PC-3 (cell line): ENCODE results near the gene FAM53B. TPM values are rescaled to one million over a fixed set of nuclear protein-coding genes. Genes with fewer than 3 reads are reported as not detected.

ENCODE experiments used
- ATAC-seq: fragments of 200-7000 bp; cut with Tn5 transposase; 2 replicates; pipeline ENCODE4 v1.9.1; 2020; ENCODE audit warnings: mild to moderate bottlenecking, moderate library complexity
- BruUV-seq: library from RNA; stranded (reverse); fragments of 400-500 nt; replicated peaks from 2 replicates; lab custom pipeline; 2021; lab: Mats Ljungman, UMichigan
- CTCF ChIA-PET: fragments of 300-600 bp; sonication (Branson Sonifier 250); formaldehyde crosslinking; loops from one replicate; lab custom pipeline; 2022; ENCODE audit warnings: antibody characterized with exemption; lab: Charles Lee
- POLR2A ChIA-PET: fragments of 300-600 bp; sonication (Branson Sonifier 250); formaldehyde crosslinking; loops from one replicate; lab custom pipeline; 2022; ENCODE audit warnings: antibody characterized with exemption; ENCODE audit not compliant: unreplicated experiment; lab: Charles Lee
- DNase-seq: peaks from one replicate; pipeline ENCODE4 v3.0.0-alpha.2; 2015
- H2AFZ ChIP-seq: fragments of 300-600 bp; sonication (generic); 2 replicates; pipeline ENCODE4 v1.6.0; 2016; ENCODE audit warnings: antibody characterized with exemption, low read length
- H3F3A ChIP-seq: fragments of 300-600 bp; sonication (generic); one replicate; pipeline ENCODE4 v1.6.0; 2017; ENCODE audit warnings: antibody characterized with exemption, low read length, control low read depth, mild to moderate bottlenecking; ENCODE audit not compliant: unreplicated experiment
- H3K27ac ChIP-seq: fragments of 300-600 bp; sonication (generic); 2 replicates; pipeline ENCODE4 v1.5.1; 2016; ENCODE audit warnings: mild to moderate bottlenecking, low read length
- H3K27me3 ChIP-seq: fragments of 300-600 bp; sonication (generic); 2 replicates; pipeline ENCODE4 v1.6.1; 2016; ENCODE audit warnings: low read length, mixed read lengths
- H3K36me3 ChIP-seq: fragments of 300-600 bp; sonication (generic); 2 replicates; pipeline ENCODE4 v1.6.1; 2016; ENCODE audit warnings: low read depth, mixed run types, low read length, mixed read lengths
- H3K4me1 ChIP-seq: fragments of 300-600 bp; sonication (generic); 2 replicates; pipeline ENCODE4 v1.5.1; 2016; ENCODE audit warnings: low read length; ENCODE audit not compliant: insufficient read depth
- H3K4me2 ChIP-seq: fragments of 300-600 bp; sonication (generic); 2 replicates; pipeline ENCODE4 v1.6.0; 2016; ENCODE audit warnings: low read length
- H3K4me3 ChIP-seq: fragments of 300-600 bp; sonication (generic); 2 replicates; pipeline ENCODE4 v1.5.1; 2016; ENCODE audit warnings: mild to moderate bottlenecking, low read length, mixed read lengths
- H3K79me2 ChIP-seq: fragments of 300-600 bp; sonication (generic); 2 replicates; pipeline ENCODE4 v1.6.1; 2017; ENCODE audit warnings: low read length, mixed read lengths
- H3K9ac ChIP-seq: fragments of 300-600 bp; sonication (generic); 2 replicates; pipeline ENCODE4 v1.6.0; 2016; ENCODE audit warnings: mild to moderate bottlenecking, low read length
- H3K9me2 ChIP-seq: fragments of 300-600 bp; sonication (generic); replicated peaks from 2 replicates; pipeline ENCODE4 v1.6.1; 2016; ENCODE audit warnings: mixed run types, low read length, mixed read lengths
- H3K9me3 ChIP-seq: fragments of 300-600 bp; sonication (generic); 2 replicates; pipeline ENCODE4 v1.6.1; 2016; ENCODE audit warnings: low read length, mixed read lengths
- H4K20me1 ChIP-seq: fragments of 300-600 bp; sonication (generic); 2 replicates; pipeline ENCODE4 v1.6.1; 2016; ENCODE audit warnings: low read length, mixed read lengths
- EZH2 ChIP-seq: fragments of 300-600 bp; sonication (generic); IDR thresholded peaks from one replicate; pipeline ENCODE4 v1.6.1; 2017; ENCODE audit warnings: antibody characterized with exemption, mild to moderate bottlenecking, low read length; ENCODE audit not compliant: unreplicated experiment
- EZH2phosphoT487 ChIP-seq: fragments of 300-600 bp; sonication (generic); IDR thresholded peaks from 2 replicates; pipeline ENCODE4 v1.6.1; 2018; ENCODE audit warnings: mild to moderate bottlenecking, antibody characterized with exemption, low read length, borderline replicate concordance
- intact Hi-C: fragments of 100-400 bp; cut with micrococcal nuclease; formaldehyde crosslinking; loops from 2 replicates; pipeline ENCODE4 v1.9.0; 2023
- total RNA-seq: library from RNA; depleted of rRNA; stranded (reverse); fragments of >200 nt; gene quantifications from 2 replicates; pipeline ENCODE4 v1.2.3, GENCODE V29; 2014
- TF ChIP-seq, protein P1 (sequence below): fragments of 300-600 bp; sonication (generic); conservative IDR thresholded peaks from 2 replicates; pipeline ENCODE4 v1.5.1; 2017; ENCODE audit warnings: antibody characterized with exemption, low read depth, mild to moderate bottlenecking, low read length

Gene FAM53B
- total RNA-seq, 1 experiment from 2014 or later = 19.4 TPM

DNA sequence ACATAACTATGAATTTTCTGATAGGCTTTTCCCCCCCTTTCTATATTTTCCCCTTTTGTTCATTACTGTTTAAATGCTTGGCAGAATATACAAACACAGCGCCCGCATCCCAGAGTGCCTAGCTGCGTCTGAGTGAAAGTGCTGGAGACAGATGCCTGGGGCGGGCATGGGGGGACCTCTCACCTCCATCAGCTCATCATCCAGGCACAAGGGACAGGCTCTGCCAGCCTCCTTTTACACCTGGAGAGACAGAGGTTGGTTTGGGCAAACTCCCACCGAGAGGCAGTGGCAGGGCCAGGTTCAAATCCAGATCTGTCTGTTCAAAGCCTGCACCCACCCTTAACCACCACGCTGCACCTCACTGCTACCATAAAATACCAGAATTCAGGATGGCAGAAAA, 104.5 kb downstream of the FAM53B start:
- no TSS peak for BruUV-seq
- no peak overlapping the region for H3K27ac ChIP-seq
- no peaks in the 10 kb centered on the region for H3K27me3 ChIP-seq
- DNase-seq = no peak
- H4K20me1 ChIP-seq = no peaks in the 10 kb centered on the region
- H3K9me2 ChIP-seq = no peaks in the 10 kb centered on the region
- H3K4me2 ChIP-seq = no peak overlapping the region
- ChIA-PET POLR2A (no interaction called here), CTCF (no interaction called here)
- H2AFZ ChIP-seq = no peak overlapping the region
- no peak overlapping the region for H3K4me3 ChIP-seq
- no peaks in the 10 kb centered on the region for H3K9me3 ChIP-seq
- no peak for TF ChIP-seq EZH2phosphoT487
- H3K36me3 ChIP-seq = no peaks in the 10 kb centered on the region
- no peak overlapping the region for H3K9ac ChIP-seq
- no peaks in the 10 kb centered on the region for H3K4me1 ChIP-seq
- H3K79me2 ChIP-seq = no peaks in the 10 kb centered on the region
- no peak for ATAC-seq
- H3F3A ChIP-seq = no peaks in the 10 kb centered on the region
- intact Hi-C loops = no loop called here

DNA sequence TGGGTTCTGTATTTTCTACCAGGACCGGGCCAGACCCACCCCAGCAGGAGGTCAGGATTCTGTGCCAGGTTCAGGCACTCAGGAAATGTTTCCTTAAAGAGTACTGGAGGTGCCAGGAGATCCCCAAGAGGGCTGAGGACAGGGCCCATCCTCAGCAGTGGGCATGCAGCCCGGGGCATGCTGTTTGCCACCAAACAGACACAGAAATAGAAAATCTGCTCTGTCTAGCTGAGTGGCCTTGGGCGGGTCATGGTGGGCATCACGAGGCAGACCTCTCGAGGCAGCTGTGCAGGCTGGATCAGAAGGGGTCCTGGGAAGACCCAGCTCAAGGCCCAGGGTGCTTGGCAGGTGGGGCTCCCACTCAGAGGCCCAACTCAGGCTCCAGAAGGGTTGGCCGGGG, 105.0 kb downstream of the FAM53B start:
- H3K9ac ChIP-seq = no peak overlapping the region
- no peaks in the 10 kb centered on the region for H3F3A ChIP-seq
- H3K4me1 ChIP-seq = no peaks in the 10 kb centered on the region
- ChIA-PET CTCF (no interaction called here), POLR2A (no interaction called here)
- H3K9me3 ChIP-seq = no peaks in the 10 kb centered on the region
- no TSS peak for BruUV-seq
- no peak overlapping the region for H3K4me2 ChIP-seq
- no peak overlapping the region for H3K27ac ChIP-seq
- no peaks in the 10 kb centered on the region for H4K20me1 ChIP-seq
- no peak overlapping the region for H2AFZ ChIP-seq
- TF ChIP-seq EZH2phosphoT487 (no peak), EZH2 (no peak)
- TF ChIP-seq, protein P1, sequence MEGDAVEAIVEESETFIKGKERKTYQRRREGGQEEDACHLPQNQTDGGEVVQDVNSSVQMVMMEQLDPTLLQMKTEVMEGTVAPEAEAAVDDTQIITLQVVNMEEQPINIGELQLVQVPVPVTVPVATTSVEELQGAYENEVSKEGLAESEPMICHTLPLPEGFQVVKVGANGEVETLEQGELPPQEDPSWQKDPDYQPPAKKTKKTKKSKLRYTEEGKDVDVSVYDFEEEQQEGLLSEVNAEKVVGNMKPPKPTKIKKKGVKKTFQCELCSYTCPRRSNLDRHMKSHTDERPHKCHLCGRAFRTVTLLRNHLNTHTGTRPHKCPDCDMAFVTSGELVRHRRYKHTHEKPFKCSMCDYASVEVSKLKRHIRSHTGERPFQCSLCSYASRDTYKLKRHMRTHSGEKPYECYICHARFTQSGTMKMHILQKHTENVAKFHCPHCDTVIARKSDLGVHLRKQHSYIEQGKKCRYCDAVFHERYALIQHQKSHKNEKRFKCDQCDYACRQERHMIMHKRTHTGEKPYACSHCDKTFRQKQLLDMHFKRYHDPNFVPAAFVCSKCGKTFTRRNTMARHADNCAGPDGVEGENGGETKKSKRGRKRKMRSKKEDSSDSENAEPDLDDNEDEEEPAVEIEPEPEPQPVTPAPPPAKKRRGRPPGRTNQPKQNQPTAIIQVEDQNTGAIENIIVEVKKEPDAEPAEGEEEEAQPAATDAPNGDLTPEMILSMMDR = no peak
- H3K4me3 ChIP-seq = no peak overlapping the region
- no peaks in the 10 kb centered on the region for H3K27me3 ChIP-seq
- DNase-seq (no peak), ATAC-seq (no peak)
- no peaks in the 10 kb centered on the region for H3K36me3 ChIP-seq
- intact Hi-C loops = no loop called here
- no peaks in the 10 kb centered on the region for H3K79me2 ChIP-seq
- no peaks in the 10 kb centered on the region for H3K9me2 ChIP-seq

DNA sequence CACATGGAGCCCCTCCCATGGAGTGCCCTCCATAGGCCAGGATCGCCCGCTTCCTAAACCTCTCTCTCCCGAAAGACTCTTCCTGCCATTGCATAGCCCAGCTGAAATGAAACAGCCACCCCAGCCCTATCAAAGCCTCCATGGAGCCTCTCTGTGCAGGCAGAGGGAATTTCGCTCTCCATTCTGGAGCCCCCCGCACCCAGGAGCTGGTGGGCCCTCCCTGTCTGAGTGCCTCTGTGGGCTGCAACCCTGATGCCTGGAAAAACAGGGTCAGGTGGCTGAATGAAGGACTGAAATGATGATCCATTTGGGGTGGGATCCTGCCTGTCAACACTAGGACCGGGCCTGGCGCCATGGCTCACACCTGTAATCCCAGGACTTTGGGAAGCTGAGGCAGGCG, 106.4 kb downstream of the FAM53B start:
- CTCF ChIA-PET = no interaction called here
- POLR2A ChIA-PET = no interaction called here
- BruUV-seq = no TSS peak
- no peak for DNase-seq
- ATAC-seq = no peak
- no peak overlapping the region for H2AFZ ChIP-seq
- H3K4me2 ChIP-seq = no peak overlapping the region
- TF ChIP-seq EZH2phosphoT487 (no peak), EZH2 (no peak)
- TF ChIP-seq, protein P1 = no peak
- no peaks in the 10 kb centered on the region for H3K79me2 ChIP-seq
- H3K4me3 ChIP-seq = no peak overlapping the region
- no peaks in the 10 kb centered on the region for H3K9me3 ChIP-seq
- no peaks in the 10 kb centered on the region for H3K36me3 ChIP-seq
- intact Hi-C loops = no loop called here
- no peak overlapping the region for H3K27ac ChIP-seq
- no peaks in the 10 kb centered on the region for H4K20me1 ChIP-seq
- H3K27me3 ChIP-seq = no peaks in the 10 kb centered on the region
- no peaks in the 10 kb centered on the region for H3K9me2 ChIP-seq
- no peaks in the 10 kb centered on the region for H3F3A ChIP-seq
- no peaks in the 10 kb centered on the region for H3K4me1 ChIP-seq
- H3K9ac ChIP-seq = no peak overlapping the region
